ENCODE measurements around the gene PIH1D1. TPM values are rescaled to one million over a fixed set of nuclear protein-coding genes. Genes with fewer than 3 reads are reported as not detected.

Gene PIH1D1
- total RNA-seq: 56.4 TPM

GRCh38 chr19:49451430-49452181, at the start of gene PIH1D1:
TSS of gene PIH1D1 (minus strand) at chr19:49451814. CDS start at chr19:49451574, 240 bp downstream.
- H3K4me1 ChIP-seq (ENCODE audit: control insufficient read depth in 3 of 3, insufficient read depth in 3 of 3, low read length in 3 of 3): peaks cover 23 to 30% (median 27%) of the 10 kb centered on the region in 3 donors
- no peaks in the 10 kb centered on the region for H3K27me3 ChIP-seq (ENCODE audit: control insufficient read depth in 3 of 3, insufficient read depth in 3 of 3, low read length in 3 of 3)
- H3K9me3 ChIP-seq (ENCODE audit: control insufficient read depth in 3 of 3, low read length in 3 of 3): no peaks in the 10 kb centered on the region
- H3K4me3 ChIP-seq (ENCODE audit: low read length in 3 of 3): peak within 1 kb of the TSS; percentile 99 to 100 (median 100)
- H3K36me3 ChIP-seq (ENCODE audit: control insufficient read depth in 3 of 3, insufficient read depth in 3 of 3, low read length in 3 of 3): peaks cover 10 to 19% (median 17%) of the 10 kb centered on the region in 3 donors
- H3K9ac ChIP-seq (ENCODE audit: low read depth in 1 of 3, low read length in 3 of 3): peak within 1 kb of the TSS; percentile 94 to 98 (median 97)
- H3K27ac ChIP-seq (ENCODE audit: low read depth, low read length): peak within 1 kb of the TSS; percentile 95

GRCh38 chr19:49499030-49499670, 47.5 kb upstream of the PIH1D1 start:
- H3K9ac ChIP-seq (ENCODE audit: low read depth in 1 of 3, low read length in 3 of 3): peak overlapping the region; percentile 4 to 57 (median 52)
- H3K27ac ChIP-seq (ENCODE audit: low read depth, low read length): peak overlapping the region; percentile 58
- no peaks in the 10 kb centered on the region for H3K27me3 ChIP-seq (ENCODE audit: control insufficient read depth in 3 of 3, insufficient read depth in 3 of 3, low read length in 3 of 3)
- no peaks in the 10 kb centered on the region for H3K9me3 ChIP-seq (ENCODE audit: control insufficient read depth in 3 of 3, low read length in 3 of 3)
- H3K4me3 ChIP-seq (ENCODE audit: low read length in 3 of 3): peak overlapping the region in 1 of 3 donors; percentile 23
- peaks cover 30 to 43% (median 37%) of the 10 kb centered on the region in 3 donors for H3K4me1 ChIP-seq (ENCODE audit: control insufficient read depth in 3 of 3, insufficient read depth in 3 of 3, low read length in 3 of 3)
- peaks cover 26 to 32% (median 27%) of the 10 kb centered on the region in 3 donors for H3K36me3 ChIP-seq (ENCODE audit: control insufficient read depth in 3 of 3, insufficient read depth in 3 of 3, low read length in 3 of 3)

GRCh38 chr19:49498475-49498874, 46.9 kb upstream of the PIH1D1 start:
- no peak overlapping the region for H3K27ac ChIP-seq (ENCODE audit: low read depth, low read length)

GRCh38 chr19:49497789-49498103, 46.1 kb upstream of the PIH1D1 start:
- peaks cover 27 to 35% (median 29%) of the 10 kb centered on the region in 3 donors for H3K36me3 ChIP-seq (ENCODE audit: control insufficient read depth in 3 of 3, insufficient read depth in 3 of 3, low read length in 3 of 3)
- H3K4me3 ChIP-seq (ENCODE audit: low read length in 3 of 3): peak overlapping the region in 2 of 3 donors; percentile 85 to 95
- peak overlapping the region; percentile 93 to 99 (median 99) for H3K9ac ChIP-seq (ENCODE audit: low read depth in 1 of 3, low read length in 3 of 3)
- no peak overlapping the region for H3K27ac ChIP-seq (ENCODE audit: low read depth, low read length)
- no peaks in the 10 kb centered on the region for H3K9me3 ChIP-seq (ENCODE audit: control insufficient read depth in 3 of 3, low read length in 3 of 3)
- no peaks in the 10 kb centered on the region for H3K27me3 ChIP-seq (ENCODE audit: control insufficient read depth in 3 of 3, insufficient read depth in 3 of 3, low read length in 3 of 3)
- peaks cover 23 to 41% (median 31%) of the 10 kb centered on the region in 3 donors for H3K4me1 ChIP-seq (ENCODE audit: control insufficient read depth in 3 of 3, insufficient read depth in 3 of 3, low read length in 3 of 3)

More at GRCh38 chr19:49498475-49498874, 46.9 kb upstream of the PIH1D1 start:
- H3K27me3 ChIP-seq (ENCODE audit: control insufficient read depth in 3 of 3, insufficient read depth in 3 of 3, low read length in 3 of 3): no peaks in the 10 kb centered on the region
- peaks cover 30 to 43% (median 35%) of the 10 kb centered on the region in 3 donors for H3K4me1 ChIP-seq (ENCODE audit: control insufficient read depth in 3 of 3, insufficient read depth in 3 of 3, low read length in 3 of 3)
- peak overlapping the region in 1 of 3 donors; percentile 99 for H3K9ac ChIP-seq (ENCODE audit: low read depth in 1 of 3, low read length in 3 of 3)
- no peaks in the 10 kb centered on the region for H3K9me3 ChIP-seq (ENCODE audit: control insufficient read depth in 3 of 3, low read length in 3 of 3)
- H3K4me3 ChIP-seq (ENCODE audit: low read length in 3 of 3): no peak overlapping the region
- H3K36me3 ChIP-seq (ENCODE audit: control insufficient read depth in 3 of 3, insufficient read depth in 3 of 3, low read length in 3 of 3): peaks cover 26 to 32% (median 27%) of the 10 kb centered on the region in 3 donors

GRCh38 chr19:49497047-49497788, 45.6 kb upstream of the PIH1D1 start:
- H3K9ac ChIP-seq (ENCODE audit: low read depth in 1 of 3, low read length in 3 of 3): peak overlapping the region; percentile 93 to 99 (median 99)
- no peaks in the 10 kb centered on the region for H3K9me3 ChIP-seq (ENCODE audit: control insufficient read depth in 3 of 3, low read length in 3 of 3)

GRCh38 chr19:49496574-49497008, 45.0 kb upstream of the PIH1D1 start:
- Histone ChIP-seq H3K9ac (ENCODE audit: low read depth in 1 of 3, low read length in 3 of 3) (peak overlapping the region; percentile 93 to 99 (median 99)), H3K27ac (ENCODE audit: low read depth, low read length) (peak overlapping the region; percentile 98), H3K4me3 (ENCODE audit: low read length in 3 of 3) (peak overlapping the region; percentile 85 to 95 (median 88)), H3K27me3 (ENCODE audit: control insufficient read depth in 3 of 3, insufficient read depth in 3 of 3, low read length in 3 of 3) (no peaks in the 10 kb centered on the region), H3K9me3 (ENCODE audit: control insufficient read depth in 3 of 3, low read length in 3 of 3) (no peaks in the 10 kb centered on the region), H3K36me3 (ENCODE audit: control insufficient read depth in 3 of 3, insufficient read depth in 3 of 3, low read length in 3 of 3) (peaks cover 37 to 45% (median 40%) of the 10 kb centered on the region in 3 donors), H3K4me1 (ENCODE audit: control insufficient read depth in 3 of 3, insufficient read depth in 3 of 3, low read length in 3 of 3) (peaks cover 23 to 39% (median 31%) of the 10 kb centered on the region in 3 donors)

More at GRCh38 chr19:49497047-49497788, 45.6 kb upstream of the PIH1D1 start:
- Histone ChIP-seq H3K4me3 (ENCODE audit: low read length in 3 of 3) (peak overlapping the region; percentile 85 to 95 (median 88)), H3K36me3 (ENCODE audit: control insufficient read depth in 3 of 3, insufficient read depth in 3 of 3, low read length in 3 of 3) (peaks cover 32 to 39% (median 34%) of the 10 kb centered on the region in 3 donors), H3K27me3 (ENCODE audit: control insufficient read depth in 3 of 3, insufficient read depth in 3 of 3, low read length in 3 of 3) (no peaks in the 10 kb centered on the region), H3K27ac (ENCODE audit: low read depth, low read length) (peak overlapping the region; percentile 98), H3K4me1 (ENCODE audit: control insufficient read depth in 3 of 3, insufficient read depth in 3 of 3, low read length in 3 of 3) (peaks cover 23 to 39% (median 31%) of the 10 kb centered on the region in 3 donors)

- H3K4me1 ChIP-seq (ENCODE audit: control insufficient read depth in 3 of 3, insufficient read depth in 3 of 3, low read length in 3 of 3): peaks cover 29 to 44% (median 34%) of the 10 kb centered on the region in 3 donors
- peaks cover 42 to 46% (median 42%) of the 10 kb centered on the region in 3 donors for H3K36me3 ChIP-seq (ENCODE audit: control insufficient read depth in 3 of 3, insufficient read depth in 3 of 3, low read length in 3 of 3)
These were observed 41.2 kb upstream of the PIH1D1 start for GRCh38 chr19:49492573-49493405.

GRCh38 chr19:49491804-49492572, 40.4 kb upstream of the PIH1D1 start:
- no peak overlapping the region for H3K27ac ChIP-seq (ENCODE audit: low read depth, low read length)
- no peaks in the 10 kb centered on the region for H3K27me3 ChIP-seq (ENCODE audit: control insufficient read depth in 3 of 3, insufficient read depth in 3 of 3, low read length in 3 of 3)
- no peak overlapping the region for H3K9ac ChIP-seq (ENCODE audit: low read depth in 1 of 3, low read length in 3 of 3)
- no peaks in the 10 kb centered on the region for H3K9me3 ChIP-seq (ENCODE audit: control insufficient read depth in 3 of 3, low read length in 3 of 3)
- H3K4me1 ChIP-seq (ENCODE audit: control insufficient read depth in 3 of 3, insufficient read depth in 3 of 3, low read length in 3 of 3): peaks cover 22 to 36% (median 26%) of the 10 kb centered on the region in 3 donors
- H3K4me3 ChIP-seq (ENCODE audit: low read length in 3 of 3): no peak overlapping the region
- H3K36me3 ChIP-seq (ENCODE audit: control insufficient read depth in 3 of 3, insufficient read depth in 3 of 3, low read length in 3 of 3): peaks cover 35 to 40% (median 37%) of the 10 kb centered on the region in 3 donors

More at GRCh38 chr19:49492573-49493405, 41.2 kb upstream of the PIH1D1 start:
- no peaks in the 10 kb centered on the region for H3K27me3 ChIP-seq (ENCODE audit: control insufficient read depth in 3 of 3, insufficient read depth in 3 of 3, low read length in 3 of 3)
- no peak overlapping the region for H3K9ac ChIP-seq (ENCODE audit: low read depth in 1 of 3, low read length in 3 of 3)
- H3K9me3 ChIP-seq (ENCODE audit: control insufficient read depth in 3 of 3, low read length in 3 of 3): no peaks in the 10 kb centered on the region
- H3K27ac ChIP-seq (ENCODE audit: low read depth, low read length): no peak overlapping the region
- H3K4me3 ChIP-seq (ENCODE audit: low read length in 3 of 3): no peak overlapping the region
